ENCODE measurements around the gene SOX21. TPM values are rescaled to one million over a fixed set of nuclear protein-coding genes. Genes with fewer than 3 reads are reported as not detected.

Gene SOX21

GRCh38 chr13:94660695-94661326 lies 51.5 kb downstream of the SOX21 start:
- H3K27me3 ChIP-seq (ENCODE audit: control insufficient read depth in 3 of 3, insufficient read depth in 3 of 3, low read depth in 1 of 3, low read length in 3 of 3): no peaks in the 10 kb centered on the region

More at GRCh38 chr13:94660695-94661326, 51.5 kb downstream of the SOX21 start:
- H2AK5ac ChIP-seq (ENCODE audit: low read depth, low read length): no peak overlapping the region
- H3K4me3 ChIP-seq (ENCODE audit: low read length in 2 of 2): no peak overlapping the region
- DNase-seq (ENCODE audit: low spot score): no peak
- no peak overlapping the region for H3K14ac ChIP-seq (ENCODE audit: low read length)
- H3K23ac ChIP-seq (ENCODE audit: low read depth, low read length, poor library complexity): no peak overlapping the region
- no peak overlapping the region for H2BK120ac ChIP-seq (ENCODE audit: low read depth, low read length)
- H3K18ac ChIP-seq (ENCODE audit: low read length): no peak overlapping the region
- H3K9ac ChIP-seq (ENCODE audit: low read depth, low read length, poor library complexity): no peak overlapping the region
- peaks cover 10 to 49% of the 10 kb centered on the region in 2 donors for H3K4me1 ChIP-seq (ENCODE audit: control insufficient read depth in 2 of 2, insufficient read depth in 1 of 2, low read depth in 1 of 2, low read length in 2 of 2)
- H3K27ac ChIP-seq (replicated peaks; ENCODE audit: low read length): no peak overlapping the region
- H2BK5ac ChIP-seq (ENCODE audit: low read length): no peak overlapping the region
- H4K8ac ChIP-seq (ENCODE audit: low read depth, low read length): no peak overlapping the region
- no peak overlapping the region for H4K91ac ChIP-seq (ENCODE audit: low read depth, low read length, poor library complexity)
- H3K4me2 ChIP-seq (ENCODE audit: insufficient read depth, low read length, poor library complexity, severe bottlenecking): no peak overlapping the region
- no peak overlapping the region for H3K4ac ChIP-seq (ENCODE audit: low read length)
- H3K36me3 ChIP-seq (replicated peaks in 1 of 2; ENCODE audit: control insufficient read depth in 2 of 2, insufficient read depth in 2 of 2, low read length in 2 of 2): no peaks in the 10 kb centered on the region
- H2BK15ac ChIP-seq (ENCODE audit: low read length): no peak overlapping the region
- H2AFZ ChIP-seq (ENCODE audit: low read length): peak overlapping the region; percentile 37
- whole genome bisulfite sequencing, 2 donors (ENCODE audit: extremely low coverage in 2 of 2, insufficient read length in 2 of 2, insufficient replicate concordance in 1 of 2): no CpG with 5 or more reads among the region's 6 CpGs
- no peak overlapping the region for H2BK12ac ChIP-seq (ENCODE audit: low read length)
- H3K9me3 ChIP-seq (replicated peaks in 1 of 2; ENCODE audit: control insufficient read depth in 2 of 2, insufficient read depth in 1 of 2, low read depth in 1 of 2, low read length in 2 of 2): peaks cover 2% of the 10 kb centered on the region in 2 donors
- H3K79me1 ChIP-seq (ENCODE audit: low read depth, low read length): no peaks in the 10 kb centered on the region

Small RNAs within 50 kb of the gene (small RNA-seq; reads per million reads assigned to genes)
- gene RN7SL585P (ENCODE audit: insufficient read depth): not detected

Data from neuronal stem cell (in vitro differentiated cells).